VCaP (cell line): ENCODE measurements around the gene ARHGAP26.

Source experiments
- H3K27ac ChIP-seq: fragments of 450-650 bp; 2 replicates; pipeline ENCODE4 v1.5.1; 2017
- CTCF ChIP-seq: fragments of 450-650 bp; conservative IDR thresholded peaks from 2 replicates; pipeline ENCODE4 v1.5.1; 2017; ENCODE audit warnings: mild to moderate bottlenecking, moderate library complexity

Gene ARHGAP26

DNA sequence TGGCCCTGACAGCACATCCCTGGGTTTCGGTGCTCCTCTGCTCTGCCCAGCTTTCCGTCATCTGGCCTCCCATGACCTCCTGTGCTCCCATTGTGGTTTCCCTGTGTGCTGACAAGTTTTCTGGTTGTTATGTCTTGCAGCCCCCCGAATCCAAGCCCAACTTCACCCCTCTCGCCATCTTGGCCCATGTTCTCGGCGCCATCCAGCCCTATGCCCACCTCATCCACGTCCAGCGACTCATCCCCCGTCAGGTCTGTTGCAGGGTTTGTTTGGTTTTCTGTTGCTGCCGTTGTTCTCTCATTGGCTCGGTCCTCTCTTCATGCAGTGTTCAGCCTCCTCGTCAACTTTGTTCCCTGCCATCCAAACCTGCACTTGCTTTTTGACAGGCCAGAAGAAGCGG, 436.9 kb downstream of the ARHGAP26 start:
- no peak overlapping the region for H3K27ac ChIP-seq
- no peak for TF ChIP-seq CTCF

- no peak for TF ChIP-seq CTCF
- no peak overlapping the region for H3K27ac ChIP-seq
Observed at GRCh38 chr5:143207563-143208364, 437.6 kb downstream of the ARHGAP26 start.

- H3K27ac ChIP-seq = no peak overlapping the region
- TF ChIP-seq CTCF = no peak
Observed at GRCh38 chr5:143208365-143208641, 438.1 kb downstream of the ARHGAP26 start.

- TF ChIP-seq CTCF = no peak
- no peak overlapping the region for H3K27ac ChIP-seq
Observed at GRCh38 chr5:143208781-143209510, 438.8 kb downstream of the ARHGAP26 start.

- H3K27ac ChIP-seq = no peak overlapping the region
- no peak for TF ChIP-seq CTCF
Observed at GRCh38 chr5:143209881-143210395, 439.8 kb downstream of the ARHGAP26 start.

GRCh38 chr5:143210576-143210975, 440.4 kb downstream of the ARHGAP26 start:
- no peak overlapping the region for H3K27ac ChIP-seq

More at GRCh38 chr5:143210576-143210975, 440.4 kb downstream of the ARHGAP26 start:
- TF ChIP-seq CTCF = no peak
